HG03064 (cell line): ENCODE data around the gene NDST3.

Source experiments
- ATAC-seq: cut with Tn5 transposase; IDR thresholded peaks from one replicate; pipeline ENCODE4 v1.9.1; 2021; ENCODE audit warnings: low read depth; ENCODE audit not compliant: unreplicated experiment

Gene NDST3

GRCh38 chr4:118034053-118034785 lies at the start of gene NDST3:
TSS of gene NDST3 (plus strand) at chr4:118034486. CDS start at chr4:118053911, 19,425 bp downstream.
- no peak for ATAC-seq

- ATAC-seq: no peak
Measured at GRCh38 chr4:117986321-117986720, 48.0 kb upstream of the NDST3 start.

- ATAC-seq: no peak
Measured at GRCh38 chr4:117987464-117987863, 46.8 kb upstream of the NDST3 start.

GRCh38 chr4:117996891-117997290 lies 37.4 kb upstream of the NDST3 start:
- no peak for ATAC-seq

GRCh38 chr4:118004088-118004487 lies 30.2 kb upstream of the NDST3 start:
- no peak for ATAC-seq

GRCh38 chr4:118005883-118006282 lies 28.4 kb upstream of the NDST3 start:
- no peak for ATAC-seq

- ATAC-seq: no peak
Measured at GRCh38 chr4:118012142-118012541, 22.1 kb upstream of the NDST3 start.

GRCh38 chr4:118014831-118015230 lies 19.5 kb upstream of the NDST3 start:
- no peak for ATAC-seq

GRCh38 chr4:118018381-118019145 lies 15.7 kb upstream of the NDST3 start:
- no peak for ATAC-seq

GRCh38 chr4:118026806-118027205 lies 7.5 kb upstream of the NDST3 start:
- ATAC-seq: no peak

- no peak for ATAC-seq
Measured at GRCh38 chr4:118029224-118029623, 5.1 kb upstream of the NDST3 start.

- ATAC-seq: no peak
Measured at GRCh38 chr4:118032691-118033090, 1.6 kb upstream of the NDST3 start.

- ATAC-seq: no peak
Measured at GRCh38 chr4:118033148-118034052, 886 bp upstream of the NDST3 start.

GRCh38 chr4:118035309-118035708 lies 1.0 kb downstream of the NDST3 start:
- ATAC-seq: no peak

GRCh38 chr4:118036336-118036735 lies 2.0 kb downstream of the NDST3 start:
- ATAC-seq: no peak

GRCh38 chr4:118037955-118038354 lies 3.7 kb downstream of the NDST3 start:
- no peak for ATAC-seq

GRCh38 chr4:118046323-118046722 lies 12.0 kb downstream of the NDST3 start:
- ATAC-seq: no peak

- no peak for ATAC-seq
Measured at GRCh38 chr4:118047043-118047442, 12.8 kb downstream of the NDST3 start.

- no peak for ATAC-seq
Measured at GRCh38 chr4:118058955-118059354, 24.7 kb downstream of the NDST3 start.

- ATAC-seq: no peak
Measured at GRCh38 chr4:118059397-118059796, 25.1 kb downstream of the NDST3 start.
